ENCODE data around the gene C10orf53.

DNA sequence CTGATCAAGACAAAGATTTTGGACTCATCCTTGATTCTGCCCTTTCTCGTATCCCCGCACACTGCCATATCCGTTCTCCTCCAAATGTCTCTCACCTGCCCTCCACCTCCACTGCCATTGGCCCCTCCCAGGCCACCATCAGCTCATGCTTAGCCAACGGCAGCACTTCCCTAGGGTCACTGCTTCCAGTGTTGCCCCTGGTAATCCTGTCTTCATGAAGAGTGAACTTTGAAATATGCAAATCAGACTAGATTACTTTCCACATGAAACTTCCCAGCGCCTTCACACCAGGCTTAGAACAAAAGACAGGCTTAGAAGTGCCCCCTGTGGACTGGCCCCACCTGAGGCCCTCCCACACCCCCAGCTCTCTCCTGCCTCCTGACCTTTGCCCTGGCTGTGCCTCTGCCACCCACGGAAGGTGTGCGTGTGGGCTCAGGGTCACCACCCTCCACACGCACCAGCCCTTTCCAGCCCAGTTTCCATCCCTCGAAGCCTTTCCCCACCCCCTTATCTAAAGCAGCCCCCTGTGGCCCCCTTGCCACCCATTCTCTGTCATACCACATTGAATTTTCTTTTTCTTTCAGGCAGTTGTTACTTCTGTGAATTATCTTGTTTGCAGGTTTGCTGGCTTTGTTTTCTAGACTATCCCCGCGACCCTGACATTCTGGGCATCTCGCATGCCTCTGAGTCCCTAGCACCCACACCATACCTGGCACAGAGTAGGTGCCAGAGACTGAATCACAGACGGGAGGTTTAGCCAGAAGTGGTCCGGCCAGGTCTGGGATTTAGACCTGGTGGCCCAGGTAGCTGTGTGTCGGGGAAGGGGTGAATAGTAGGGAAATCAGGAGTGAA lies 26.8 kb upstream of the C10orf53 start:
- TF ChIP-seq, protein P1, sequence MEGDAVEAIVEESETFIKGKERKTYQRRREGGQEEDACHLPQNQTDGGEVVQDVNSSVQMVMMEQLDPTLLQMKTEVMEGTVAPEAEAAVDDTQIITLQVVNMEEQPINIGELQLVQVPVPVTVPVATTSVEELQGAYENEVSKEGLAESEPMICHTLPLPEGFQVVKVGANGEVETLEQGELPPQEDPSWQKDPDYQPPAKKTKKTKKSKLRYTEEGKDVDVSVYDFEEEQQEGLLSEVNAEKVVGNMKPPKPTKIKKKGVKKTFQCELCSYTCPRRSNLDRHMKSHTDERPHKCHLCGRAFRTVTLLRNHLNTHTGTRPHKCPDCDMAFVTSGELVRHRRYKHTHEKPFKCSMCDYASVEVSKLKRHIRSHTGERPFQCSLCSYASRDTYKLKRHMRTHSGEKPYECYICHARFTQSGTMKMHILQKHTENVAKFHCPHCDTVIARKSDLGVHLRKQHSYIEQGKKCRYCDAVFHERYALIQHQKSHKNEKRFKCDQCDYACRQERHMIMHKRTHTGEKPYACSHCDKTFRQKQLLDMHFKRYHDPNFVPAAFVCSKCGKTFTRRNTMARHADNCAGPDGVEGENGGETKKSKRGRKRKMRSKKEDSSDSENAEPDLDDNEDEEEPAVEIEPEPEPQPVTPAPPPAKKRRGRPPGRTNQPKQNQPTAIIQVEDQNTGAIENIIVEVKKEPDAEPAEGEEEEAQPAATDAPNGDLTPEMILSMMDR (IDR thresholded peaks at IDR 0.05), result no peak
- TF ChIP-seq FOSL2 (IDR thresholded peaks at IDR 0.05), result no peak
- no peak for TF ChIP-seq FOSL2 (CRISPR knock-in tag; IDR thresholded peaks at IDR 0.05)
- TF ChIP-seq POLR2A (IDR thresholded peaks at IDR 0.05; ENCODE audit: low read length), result no peak
- no peak for TF ChIP-seq HOXA7 (CRISPR knock-in tag; IDR thresholded peaks at IDR 0.05)
- no peak for TF ChIP-seq CEBPB (IDR thresholded peaks at IDR 0.05)
- TF ChIP-seq HDAC2 (IDR thresholded peaks at IDR 0.05), result no peak
- no peak for TF ChIP-seq SMC3 (IDR thresholded peaks at IDR 0.05)

Data from A549 (cell line).